Tibial nerve (tissue), 4 donors: ENCODE data around the gene FRS2. TPM values are rescaled to one million over a fixed set of nuclear protein-coding genes. Genes with fewer than 3 reads are reported as not detected.

ENCODE experiments used
- DNase-seq, 2 donors: peaks; one replicate each; pipeline ENCODE4 v3.0.0-alpha.2; 2019; ENCODE audit warnings: low spot score in 2 of 2
- H3K27ac ChIP-seq, 4 donors: fragments of 200-600 bp; sonication (generic) in 3 of 4; one replicate each; pipeline ENCODE4 v1.5.1; 2017 to 2019; ENCODE audit warnings: mild to moderate bottlenecking in 1 of 4
- H3K27me3 ChIP-seq, 2 donors: fragments of 200-600 bp; sonication (generic) in 1 of 2; one replicate each; pipeline versions ENCODE4 v1.5.1 to v1.6.0; 2017 to 2019
- H3K36me3 ChIP-seq, 3 donors: fragments of 200-600 bp; sonication (generic); one replicate each; pipeline ENCODE4 v1.5.1; 2018 to 2019
- H3K4me1 ChIP-seq, 4 donors: fragments of 200-600 bp; sonication (generic) in 3 of 4; one replicate each; pipeline ENCODE4 v1.5.1; 2017 to 2019
- H3K4me3 ChIP-seq, 4 donors: fragments of 200-600 bp; sonication (generic) in 3 of 4; one replicate each; pipeline ENCODE4 v1.5.1; 2017 to 2019; ENCODE audit warnings: mild to moderate bottlenecking in 1 of 4, moderate library complexity in 1 of 4
- H3K9me3 ChIP-seq, 4 donors: fragments of 200-600 bp; sonication (generic) in 3 of 4; one replicate each; pipeline ENCODE4 v1.5.1; 2017 to 2019
- EP300 ChIP-seq, 2 donors: sonication (generic); formaldehyde crosslinking; IDR thresholded peaks; one replicate each; pipeline ENCODE4 v1.6.1; 2017; ENCODE audit warnings: antibody characterized with exemption in 2 of 2, mild to moderate bottlenecking in 1 of 2
- POLR2A ChIP-seq, 2 donors: fragments of 450-650 bp; IDR thresholded peaks; one replicate each; pipeline ENCODE4 v1.6.1; 2017; ENCODE audit warnings: antibody characterized with exemption in 2 of 2, mild to moderate bottlenecking in 2 of 2, moderate library complexity in 2 of 2
- WGBS, 2 donors: methylation state at CpG; one replicate each; pipeline ENCODE4 v1.1.5; 2018; 5-methylcytosine and 5-hydroxymethylcytosine counted together
- total RNA-seq, 4 donors: library from RNA; depleted of rRNA; stranded (reverse); fragments of >200 nt; gene quantifications; one replicate each; pipeline ENCODE4 v1.1.0, GENCODE V29; 2016
- TF ChIP-seq, protein P1 (sequence below), 5 experiments: fragments of 200-600 bp in 3 of 5; fragments of 450-650 bp in 2 of 5; sonication (generic) in 3 of 5; IDR thresholded peaks; one replicate each; pipeline ENCODE4 v1.5.1; 2016 to 2019; ENCODE audit warnings: antibody characterized with exemption in 5 of 5, mild to moderate bottlenecking in 3 of 5, moderate library complexity in 2 of 5

The FRS2 gene, protein sequence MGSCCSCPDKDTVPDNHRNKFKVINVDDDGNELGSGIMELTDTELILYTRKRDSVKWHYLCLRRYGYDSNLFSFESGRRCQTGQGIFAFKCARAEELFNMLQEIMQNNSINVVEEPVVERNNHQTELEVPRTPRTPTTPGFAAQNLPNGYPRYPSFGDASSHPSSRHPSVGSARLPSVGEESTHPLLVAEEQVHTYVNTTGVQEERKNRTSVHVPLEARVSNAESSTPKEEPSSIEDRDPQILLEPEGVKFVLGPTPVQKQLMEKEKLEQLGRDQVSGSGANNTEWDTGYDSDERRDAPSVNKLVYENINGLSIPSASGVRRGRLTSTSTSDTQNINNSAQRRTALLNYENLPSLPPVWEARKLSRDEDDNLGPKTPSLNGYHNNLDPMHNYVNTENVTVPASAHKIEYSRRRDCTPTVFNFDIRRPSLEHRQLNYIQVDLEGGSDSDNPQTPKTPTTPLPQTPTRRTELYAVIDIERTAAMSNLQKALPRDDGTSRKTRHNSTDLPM
- total RNA-seq, result 100 to 1,000 TPM in 1 of 4 donors, 10 to 100 TPM in 3; 51.7 to 113 (median 66.4) TPM

DNA sequence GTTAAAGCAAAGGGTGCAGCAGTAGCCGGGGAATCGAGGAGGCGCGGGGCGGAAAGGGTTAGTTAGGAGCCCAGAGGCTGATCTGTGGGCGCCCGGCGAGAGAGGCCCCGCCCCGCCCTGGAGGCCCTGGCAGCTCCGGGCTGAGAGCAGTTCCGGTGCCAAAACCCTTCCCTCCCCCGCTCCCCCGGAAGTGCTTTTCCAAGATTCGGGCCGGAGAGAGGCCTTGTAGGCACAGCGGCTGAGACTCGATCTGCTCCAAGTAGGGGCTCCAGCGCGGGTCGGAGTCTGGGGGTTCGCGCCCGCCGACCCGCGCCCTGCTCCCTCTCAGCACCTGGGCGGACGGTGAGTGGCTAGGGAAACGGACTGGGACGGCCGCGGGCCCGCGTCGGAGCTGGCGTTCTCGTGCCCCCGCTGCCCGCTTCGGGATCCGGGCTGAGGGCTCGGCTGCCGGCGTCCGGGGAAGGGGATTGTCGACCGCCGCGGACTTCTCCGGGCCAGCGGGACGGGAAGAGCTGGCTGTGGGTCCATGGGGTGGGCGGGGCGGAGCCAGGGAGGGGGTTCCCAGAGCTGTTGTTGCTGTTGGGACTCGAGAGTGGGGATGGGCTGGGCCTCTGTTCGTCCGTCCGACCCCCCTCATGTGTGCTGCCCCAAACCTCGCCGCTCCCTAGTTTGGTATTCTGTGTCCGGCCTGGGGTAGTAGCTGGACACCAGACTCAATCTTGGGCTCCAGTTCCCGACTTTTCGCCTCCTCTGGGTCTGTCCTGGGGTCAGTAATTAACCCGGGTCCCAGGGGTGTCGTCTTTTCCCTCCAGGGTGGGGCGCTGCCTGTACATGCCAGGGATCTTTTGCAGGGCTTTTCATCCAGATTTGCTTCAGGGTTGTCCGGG is at the start of gene FRS2:
Gene FRS2 (plus strand): TSS at position 200 of the 887 bp plus-strand sequence. CDS start 98,643 bp downstream, outside the sequence.
- Histone ChIP-seq H3K9me3 (no peaks in the 10 kb centered on the region), H3K27me3 (no peaks in the 10 kb centered on the region), H3K27ac (peak within 1 kb of the TSS; percentile 63 to 97 (median 96)), H3K4me1 (peaks cover 7 to 65% (median 27%) of the 10 kb centered on the region in 4 donors), H3K4me3 (peak within 1 kb of the TSS; percentile 54 to 100 (median 87)), H3K36me3 (no peaks in the 10 kb centered on the region)
- 0 to 2% methylated on average over 21 to 49 of the region's 68 CpGs for WGBS, 2 donors
- peak; percentile 82 to 86 for DNase-seq
- TF ChIP-seq EP300 (IDR thresholded peaks at IDR 0.05) (peak; percentile 61 to 95), POLR2A (IDR thresholded peaks at IDR 0.05) (peak; percentile 74 to 88)
- TF ChIP-seq, protein P1, sequence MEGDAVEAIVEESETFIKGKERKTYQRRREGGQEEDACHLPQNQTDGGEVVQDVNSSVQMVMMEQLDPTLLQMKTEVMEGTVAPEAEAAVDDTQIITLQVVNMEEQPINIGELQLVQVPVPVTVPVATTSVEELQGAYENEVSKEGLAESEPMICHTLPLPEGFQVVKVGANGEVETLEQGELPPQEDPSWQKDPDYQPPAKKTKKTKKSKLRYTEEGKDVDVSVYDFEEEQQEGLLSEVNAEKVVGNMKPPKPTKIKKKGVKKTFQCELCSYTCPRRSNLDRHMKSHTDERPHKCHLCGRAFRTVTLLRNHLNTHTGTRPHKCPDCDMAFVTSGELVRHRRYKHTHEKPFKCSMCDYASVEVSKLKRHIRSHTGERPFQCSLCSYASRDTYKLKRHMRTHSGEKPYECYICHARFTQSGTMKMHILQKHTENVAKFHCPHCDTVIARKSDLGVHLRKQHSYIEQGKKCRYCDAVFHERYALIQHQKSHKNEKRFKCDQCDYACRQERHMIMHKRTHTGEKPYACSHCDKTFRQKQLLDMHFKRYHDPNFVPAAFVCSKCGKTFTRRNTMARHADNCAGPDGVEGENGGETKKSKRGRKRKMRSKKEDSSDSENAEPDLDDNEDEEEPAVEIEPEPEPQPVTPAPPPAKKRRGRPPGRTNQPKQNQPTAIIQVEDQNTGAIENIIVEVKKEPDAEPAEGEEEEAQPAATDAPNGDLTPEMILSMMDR (IDR thresholded peaks at IDR 0.05), result peak in 4 of 5 experiments; percentile 7 to 21 (median 12)

DNA sequence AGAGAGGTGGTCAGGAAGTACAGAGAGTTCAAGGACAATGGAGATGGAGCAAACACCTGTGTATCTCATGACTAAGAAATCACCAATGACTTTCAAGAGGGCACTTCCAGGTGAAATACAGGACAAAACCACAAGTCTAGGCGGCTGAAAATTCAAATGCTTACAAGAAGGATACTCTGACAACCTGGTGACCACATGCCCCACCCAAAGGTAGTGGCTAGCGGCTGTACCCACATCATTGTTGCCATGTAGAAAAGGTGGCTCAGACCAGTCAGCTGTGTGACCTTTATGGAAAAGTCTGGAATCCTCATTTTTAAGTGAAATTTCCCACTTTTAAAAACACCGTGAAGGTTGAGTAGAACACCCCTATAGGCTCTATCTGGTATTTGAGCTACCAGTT is 48.6 kb upstream of the FRS2 start:
- Histone ChIP-seq H3K4me1 (peaks cover 0 to under 1% (median 0%) of the 10 kb centered on the region in 4 donors), H3K36me3 (peaks cover 0 to 4% (median 0%) of the 10 kb centered on the region in 3 donors), H3K9me3 (no peaks in the 10 kb centered on the region), H3K27me3 (no peaks in the 10 kb centered on the region), H3K4me3 (no peak overlapping the region), H3K27ac (no peak overlapping the region)
- TF ChIP-seq EP300 (IDR thresholded peaks at IDR 0.05) (no peak), POLR2A (IDR thresholded peaks at IDR 0.05) (no peak)
- TF ChIP-seq, protein P1 (IDR thresholded peaks at IDR 0.05), result no peak
- no peak for DNase-seq
- 91 to 93% methylated on average over 3 of the region's 3 CpGs for WGBS, 2 donors

DNA sequence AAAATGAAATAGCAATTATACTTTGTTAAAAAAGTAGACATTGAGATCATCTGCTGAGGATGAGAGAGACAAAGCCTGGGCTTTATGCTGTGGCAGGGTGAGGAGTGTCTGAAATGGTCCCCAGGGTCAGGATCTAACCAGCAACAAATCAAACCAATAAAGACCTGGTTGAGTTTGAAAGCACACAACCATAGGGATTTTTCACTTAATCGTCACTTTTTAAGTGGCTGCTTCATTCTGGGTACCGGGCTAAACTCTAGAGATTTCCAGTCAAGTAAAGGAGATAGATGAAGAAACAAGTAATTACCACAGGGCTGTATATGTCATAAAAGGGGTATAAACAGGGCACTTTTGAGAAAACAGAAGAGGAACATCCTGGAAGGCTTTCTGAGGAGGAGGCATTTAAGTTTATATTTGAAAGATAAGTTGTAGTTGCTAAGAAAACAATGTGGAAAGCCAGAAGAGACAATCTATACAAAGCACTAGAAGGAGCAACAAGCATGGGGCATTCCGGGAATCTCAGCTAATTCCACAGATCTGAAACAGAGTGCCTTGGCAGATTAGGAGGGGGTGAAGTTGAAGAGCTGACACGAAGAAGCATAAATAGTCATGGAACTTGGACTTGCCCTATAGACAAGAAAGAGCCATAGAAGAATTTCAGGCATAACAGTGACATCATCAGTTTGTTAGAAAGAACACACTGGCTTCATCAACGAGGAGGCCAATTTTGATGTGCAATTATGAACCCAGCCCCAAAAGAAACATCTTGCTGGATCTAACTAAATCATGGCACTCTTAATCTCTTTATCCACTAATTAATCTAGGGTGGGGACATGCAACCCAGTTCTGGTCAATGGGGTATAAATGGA is 46.9 kb upstream of the FRS2 start:
- WGBS, 2 donors, result 69 to 73% methylated on average over 5 of the region's 5 CpGs
- H3K27ac ChIP-seq, result no peak overlapping the region
- H3K4me3 ChIP-seq, result no peak overlapping the region
- H3K9me3 ChIP-seq, result no peaks in the 10 kb centered on the region
- peaks cover 0 to 4% (median 0%) of the 10 kb centered on the region in 3 donors for H3K36me3 ChIP-seq
- H3K27me3 ChIP-seq, result no peaks in the 10 kb centered on the region
- no peaks in the 10 kb centered on the region for H3K4me1 ChIP-seq
- no peak for TF ChIP-seq EP300 (IDR thresholded peaks at IDR 0.05)
- TF ChIP-seq POLR2A (IDR thresholded peaks at IDR 0.05), result no peak
- TF ChIP-seq, protein P1 (IDR thresholded peaks at IDR 0.05), result no peak
- no peak for DNase-seq

DNA sequence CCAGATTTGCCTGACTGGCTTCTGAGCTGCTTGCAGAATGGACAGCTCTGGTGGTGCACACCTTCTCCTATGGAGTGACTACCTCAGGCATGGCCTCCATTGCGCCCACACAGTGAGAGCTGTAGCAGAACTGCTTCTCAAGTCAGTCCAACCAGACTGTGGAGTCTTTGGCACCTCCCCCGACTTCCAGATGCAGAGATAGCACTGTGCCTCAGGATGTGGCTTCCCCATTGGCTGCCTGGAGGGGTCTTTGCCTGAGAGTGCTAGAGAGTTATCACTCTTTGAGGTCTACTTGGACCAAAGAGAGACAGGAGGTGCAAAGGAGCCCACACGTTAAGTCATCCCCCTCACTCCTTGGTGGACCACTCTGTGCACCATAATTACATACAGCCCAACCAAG is 44.8 kb upstream of the FRS2 start:
- no peaks in the 10 kb centered on the region for H3K27me3 ChIP-seq
- WGBS, 2 donors, result 81 to 92% methylated on average over 3 of the region's 3 CpGs
- no peaks in the 10 kb centered on the region for H3K9me3 ChIP-seq
- TF ChIP-seq, protein P1 (IDR thresholded peaks at IDR 0.05), result no peak
- no peak for TF ChIP-seq EP300 (IDR thresholded peaks at IDR 0.05)
- TF ChIP-seq POLR2A (IDR thresholded peaks at IDR 0.05), result no peak
- no peaks in the 10 kb centered on the region for H3K4me1 ChIP-seq
- H3K36me3 ChIP-seq, result peaks cover 0 to 4% (median 0%) of the 10 kb centered on the region in 3 donors
- DNase-seq, result no peak
- H3K4me3 ChIP-seq, result no peak overlapping the region
- no peak overlapping the region for H3K27ac ChIP-seq
